ENCODE measurements around the gene RAPGEF3. TPM values are rescaled to one million over a fixed set of nuclear protein-coding genes. Genes with fewer than 3 reads are reported as not detected.
A peak's percentile ranks its signal among the peaks of the same experiment; 100 is the strongest.

RAPGEF3 gene
- total RNA-seq, 1 donor from 2014 or later: 0.62 TPM

DNA sequence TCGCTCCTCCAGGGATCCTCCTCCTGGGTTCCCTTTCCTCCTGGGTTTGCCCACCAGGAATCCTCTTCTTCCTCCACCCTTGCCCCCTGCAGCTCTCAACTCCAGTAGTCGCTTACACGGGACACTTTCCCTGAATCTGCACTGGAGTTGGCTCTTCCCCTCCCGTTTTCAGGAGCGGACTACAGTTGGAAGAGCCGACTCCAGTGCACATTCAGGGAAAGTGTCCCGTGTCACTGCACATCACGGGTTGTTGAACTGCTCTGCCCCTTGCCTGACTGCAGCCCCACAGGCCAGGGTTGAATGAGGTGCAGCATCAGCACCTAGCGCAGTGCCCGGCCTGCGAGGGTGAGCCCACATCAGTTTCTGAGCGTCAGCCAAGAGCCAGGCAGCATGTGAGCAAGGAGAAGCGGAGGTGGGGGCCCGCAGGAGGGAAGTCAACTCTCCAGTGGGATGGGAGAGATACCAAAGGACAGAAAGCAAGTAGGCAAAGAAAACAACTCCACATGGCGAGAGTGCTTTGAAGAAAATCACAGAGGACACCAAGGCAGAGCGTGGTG lies 13.1 kb downstream of the RAPGEF3 start:
- no peak for DNase-seq (ENCODE audit: low read depth)

DNA sequence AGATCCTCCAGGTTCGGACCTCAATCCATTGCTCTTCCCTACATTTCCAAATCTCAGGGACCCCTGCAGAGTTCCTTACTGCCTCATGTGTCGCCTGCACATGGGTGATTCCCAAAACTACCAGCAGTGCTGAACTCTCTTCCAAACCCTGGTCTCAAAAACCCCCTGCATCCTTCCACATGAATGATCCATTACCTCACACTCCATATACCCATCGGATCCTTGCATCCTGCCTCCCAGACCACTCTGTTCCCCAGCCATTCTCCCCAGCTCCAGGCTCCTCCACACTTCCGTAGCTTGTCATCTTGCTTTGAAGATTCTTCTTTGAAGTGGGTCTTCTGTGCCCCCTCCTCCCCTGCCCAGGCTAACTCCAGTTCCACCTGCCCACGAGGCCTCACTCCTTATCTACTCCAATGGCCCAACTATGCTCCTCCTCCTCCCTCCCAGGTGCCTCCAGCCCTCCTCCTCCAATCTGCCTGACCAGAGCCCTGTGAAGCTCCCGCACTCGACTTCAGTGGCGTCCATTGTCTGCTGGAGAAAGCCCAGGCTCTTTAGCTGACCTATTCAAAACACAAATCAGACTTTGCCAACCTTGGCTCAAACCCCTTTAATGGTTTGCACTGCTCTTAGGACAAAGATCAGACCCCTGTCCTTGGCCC lies 13.8 kb downstream of the RAPGEF3 start:
- DNase-seq (ENCODE audit: low read depth): no peak

DNA sequence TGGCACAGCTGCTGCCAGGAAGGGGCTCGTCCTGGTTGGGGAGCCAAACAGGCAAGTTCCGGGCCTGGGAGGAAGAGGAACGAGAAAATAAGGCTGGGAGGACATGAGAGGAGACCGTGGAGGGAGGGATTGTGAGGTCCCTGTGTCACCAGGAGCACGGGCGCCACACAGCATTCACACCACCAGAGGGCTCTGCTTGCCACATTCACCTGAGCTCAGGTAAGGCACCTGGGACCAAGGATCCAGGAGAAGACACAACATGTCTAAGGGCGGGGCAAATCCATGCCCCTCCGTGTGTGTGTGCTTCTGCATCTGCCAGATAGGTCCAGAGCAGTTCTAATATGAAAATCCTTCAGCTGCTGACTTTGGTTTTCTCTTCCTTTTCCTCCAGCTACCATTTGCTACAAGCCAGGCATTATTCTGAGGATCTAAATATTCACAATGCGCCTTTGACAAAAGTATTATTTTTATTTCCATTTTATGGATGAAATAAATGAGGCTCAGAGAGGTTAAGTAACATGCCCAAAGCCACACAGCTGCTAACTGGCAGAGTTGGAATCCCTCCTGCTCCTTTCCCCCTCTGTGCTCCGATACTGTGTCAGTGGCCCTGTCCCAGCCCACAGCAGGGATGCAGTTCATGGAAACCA lies 14.6 kb downstream of the RAPGEF3 start:
- DNase-seq (ENCODE audit: low read depth): no peak

DNA sequence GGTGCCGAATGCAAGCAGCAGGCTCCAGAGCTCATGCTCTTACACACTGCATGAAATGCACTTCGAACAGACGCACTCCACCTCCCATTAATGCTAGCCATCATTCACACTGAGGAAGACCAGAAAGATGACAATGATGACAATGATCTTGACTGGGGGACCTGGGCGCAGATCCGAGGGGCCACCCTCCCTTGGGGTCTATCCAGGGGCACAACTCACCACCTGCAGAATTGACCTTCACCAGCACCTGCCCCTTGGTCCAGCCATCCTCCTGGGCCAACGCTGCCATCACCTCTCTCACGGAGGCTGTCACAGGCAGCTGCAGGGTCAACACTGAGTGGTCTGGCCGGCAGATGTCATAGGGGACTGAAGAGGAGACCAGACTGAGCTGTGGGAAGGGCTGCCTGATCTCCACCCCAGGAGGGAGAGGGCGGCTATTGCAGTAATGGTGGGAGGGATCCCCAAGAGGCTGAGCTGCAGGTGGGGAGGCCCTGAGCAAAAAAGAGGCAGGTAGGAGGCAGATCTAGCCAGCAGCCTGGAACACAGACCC lies 15.3 kb downstream of the RAPGEF3 start:
- DNase-seq (ENCODE audit: low read depth): no peak

DNA sequence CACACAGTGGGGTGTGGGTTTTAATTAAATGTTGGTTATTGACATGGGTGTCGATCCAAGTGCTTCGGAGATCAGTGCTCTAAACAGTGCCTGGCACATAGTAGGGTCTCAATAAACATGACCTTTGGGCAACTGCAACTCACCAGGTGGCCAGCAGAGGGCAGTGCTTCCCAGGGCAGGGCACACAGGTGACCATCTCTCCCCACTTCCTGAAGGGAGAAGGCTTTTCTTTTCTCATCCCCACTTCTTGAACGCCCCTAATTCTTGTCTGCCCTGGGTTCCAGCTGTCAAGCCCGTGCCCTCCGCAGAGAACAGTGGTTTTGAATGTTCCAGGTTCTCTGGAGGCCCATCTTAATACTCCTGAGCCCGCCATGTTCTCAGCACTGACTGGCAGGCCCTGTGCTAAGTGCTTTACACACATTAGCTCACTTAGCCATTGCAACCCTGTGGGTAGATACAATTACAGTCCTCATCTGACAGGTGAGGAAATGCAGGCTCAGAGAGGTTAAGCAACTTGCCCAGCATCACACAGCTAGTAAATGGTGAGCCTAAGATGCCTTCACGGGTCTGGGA lies 16.3 kb downstream of the RAPGEF3 start:
- no peak for DNase-seq (ENCODE audit: low read depth)

DNA sequence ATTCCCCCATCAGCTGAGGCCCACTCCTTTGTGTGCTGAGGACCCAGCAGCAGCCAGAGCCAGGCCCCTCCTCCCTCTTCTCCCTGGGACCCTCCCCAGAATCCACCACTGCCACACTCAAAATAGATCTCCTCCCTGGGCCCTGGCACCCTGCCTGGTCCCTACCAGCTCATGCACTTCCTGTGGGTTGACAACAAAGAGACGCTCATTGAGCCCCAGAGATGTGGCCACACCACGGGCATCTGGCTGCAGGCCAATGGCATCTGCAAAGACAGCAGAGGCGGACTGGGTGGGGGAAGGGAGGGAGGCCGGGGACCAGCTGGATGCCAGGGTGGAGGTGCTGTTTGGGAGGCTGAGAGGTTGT lies 17.4 kb downstream of the RAPGEF3 start:
- DNase-seq (ENCODE audit: low read depth): peak; percentile 98

DNA sequence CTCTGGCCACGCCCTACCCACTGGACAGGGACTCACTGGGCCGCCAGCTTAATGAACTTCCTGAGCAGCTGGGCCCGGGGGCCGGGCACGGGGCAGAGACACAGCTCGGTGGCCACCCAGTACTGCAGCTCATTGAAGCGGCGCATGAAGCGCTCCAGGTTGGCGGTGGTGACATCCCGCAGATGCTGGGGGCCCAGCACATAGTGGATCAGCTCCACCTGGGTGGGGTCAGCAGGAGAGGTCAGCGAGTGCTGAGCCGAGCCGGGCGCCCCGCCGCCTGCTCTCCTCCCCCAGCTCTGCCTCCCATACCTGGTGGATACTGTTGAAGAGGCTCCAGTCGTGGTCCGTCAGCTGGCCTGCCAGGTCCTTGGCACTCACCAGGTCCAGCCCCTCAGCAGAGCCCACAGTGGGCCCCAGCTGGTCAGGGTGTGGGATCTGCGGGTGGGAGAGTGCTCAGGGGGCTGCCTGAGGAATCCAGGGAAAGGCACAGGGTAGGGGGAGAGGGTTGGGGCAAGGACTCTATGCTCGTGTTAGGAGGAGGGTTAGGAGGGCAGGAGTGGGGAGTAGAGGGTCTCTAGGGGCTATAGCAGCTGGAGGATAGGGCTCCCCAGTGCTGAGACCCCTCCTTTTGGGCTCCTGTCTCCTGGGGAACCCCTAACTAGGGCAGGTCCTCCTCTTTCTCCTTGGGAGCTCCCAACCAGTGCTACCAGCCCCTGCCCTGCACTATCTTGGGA lies 17.9 kb downstream of the RAPGEF3 start:
- no peak for DNase-seq (ENCODE audit: low read depth)

DNA sequence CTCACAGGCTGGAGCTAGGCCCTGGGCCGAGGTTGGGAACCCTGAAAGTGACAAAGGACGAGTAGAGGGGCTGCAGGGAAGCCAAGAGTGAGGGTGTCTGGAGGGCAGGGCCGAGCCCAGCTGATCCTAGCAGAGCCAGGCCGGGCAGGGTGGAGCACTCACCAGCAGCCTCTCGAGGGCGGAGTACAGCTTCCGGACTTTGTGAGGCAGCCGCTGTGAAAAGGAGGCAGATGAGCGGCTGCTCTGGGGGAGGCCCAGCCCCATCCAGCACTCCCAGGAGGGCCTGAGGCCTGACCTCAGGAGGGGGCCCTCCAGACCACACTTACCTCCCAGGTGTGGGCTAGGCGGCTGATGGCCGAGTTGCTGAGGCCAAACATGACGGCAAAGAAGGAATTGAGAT lies 18.7 kb downstream of the RAPGEF3 start:
- DNase-seq (ENCODE audit: low read depth): no peak

DNA sequence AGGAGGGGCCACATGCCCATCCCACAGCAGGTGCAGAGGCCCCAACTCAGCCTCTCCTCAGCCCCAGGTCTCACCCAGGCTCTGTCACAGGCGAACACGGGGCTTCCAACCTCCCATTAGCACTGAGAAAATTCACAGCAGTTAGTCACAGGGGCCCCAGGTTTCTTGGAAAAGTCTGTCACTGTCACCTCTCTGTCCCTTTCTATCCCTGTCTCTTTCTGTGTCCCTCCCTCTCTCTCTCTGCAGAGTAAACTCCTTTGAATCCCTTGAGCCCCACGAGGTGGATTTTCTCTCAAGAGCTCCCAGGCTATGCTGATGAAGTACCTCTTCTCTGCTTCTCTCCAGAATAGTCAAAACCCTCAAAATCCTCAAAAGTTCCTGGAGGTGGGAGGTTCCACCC lies 19.4 kb downstream of the RAPGEF3 start:
- DNase-seq (ENCODE audit: low read depth): no peak

DNA sequence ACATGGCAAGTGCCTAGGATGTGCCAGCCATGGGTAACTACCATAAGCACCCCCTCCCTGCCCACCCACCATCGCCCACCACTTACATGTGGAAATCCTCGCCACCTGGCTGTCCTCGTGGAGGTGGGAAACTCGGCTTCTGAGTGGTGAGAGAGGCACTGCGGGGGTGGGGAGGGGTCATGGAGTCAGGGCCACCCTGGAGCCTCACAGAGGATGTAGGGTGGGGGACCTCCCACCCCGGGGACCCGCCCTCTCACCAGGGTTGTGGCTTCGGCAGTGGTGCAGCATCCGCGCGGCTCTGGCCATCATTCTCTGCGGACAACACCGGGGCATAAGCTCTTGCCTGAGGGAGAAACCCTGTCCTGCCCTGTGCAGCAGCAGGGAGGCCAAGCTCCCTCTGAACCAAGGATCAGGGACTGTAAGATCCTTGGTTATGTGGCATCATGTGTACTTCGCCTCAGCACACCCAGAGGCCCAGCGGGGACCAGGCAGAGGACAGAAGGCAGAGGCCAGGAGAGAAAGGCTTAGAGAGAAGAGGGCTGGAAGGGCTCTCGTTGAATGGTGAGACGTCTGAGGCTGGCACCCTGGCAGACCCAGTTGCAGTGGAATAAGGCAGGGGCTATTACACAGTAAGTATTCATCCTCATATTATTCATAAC lies 20.6 kb downstream of the RAPGEF3 start:
- no peak for DNase-seq (ENCODE audit: low read depth)

DNA sequence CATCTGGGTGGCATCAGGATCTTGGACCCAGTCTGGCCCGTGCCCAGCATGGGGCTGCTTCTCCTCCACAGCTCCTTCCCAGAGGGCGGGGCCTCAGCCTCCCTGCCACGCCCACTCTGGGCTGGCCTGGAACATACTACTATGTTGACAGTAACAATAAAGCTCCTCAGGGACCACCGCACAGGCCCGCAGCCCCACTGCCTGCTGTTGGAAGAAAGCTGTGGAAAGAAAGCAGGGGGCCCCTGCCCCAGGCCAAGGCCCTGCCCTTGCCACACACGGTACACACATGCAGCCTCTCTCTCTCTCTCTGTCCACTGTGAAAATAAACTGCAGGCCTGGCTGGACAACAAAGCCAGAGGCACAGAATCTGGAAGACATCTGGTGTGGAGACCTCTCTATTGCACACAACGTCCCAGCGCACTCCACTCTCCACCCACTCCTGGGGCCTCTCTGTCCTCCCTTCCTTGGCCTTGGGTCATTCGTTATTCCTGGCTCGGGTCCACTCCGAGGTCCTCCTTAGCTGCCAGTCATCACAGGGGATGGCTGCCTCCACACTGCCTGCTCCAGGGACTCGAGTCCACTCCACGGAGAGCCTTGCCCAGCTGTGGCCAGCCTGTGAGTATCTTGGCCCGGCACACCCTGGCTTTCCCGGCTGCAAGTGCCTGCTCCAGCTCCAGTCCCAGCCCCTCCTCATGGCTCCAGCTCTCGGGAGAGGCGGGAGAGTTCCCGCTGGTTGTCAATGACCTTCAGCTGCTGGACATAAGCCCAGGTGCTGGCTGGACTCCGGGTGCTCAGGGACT lies 21.6 kb downstream of the RAPGEF3 start:
- peak; percentile 61 for DNase-seq (ENCODE audit: low read depth)

DNA sequence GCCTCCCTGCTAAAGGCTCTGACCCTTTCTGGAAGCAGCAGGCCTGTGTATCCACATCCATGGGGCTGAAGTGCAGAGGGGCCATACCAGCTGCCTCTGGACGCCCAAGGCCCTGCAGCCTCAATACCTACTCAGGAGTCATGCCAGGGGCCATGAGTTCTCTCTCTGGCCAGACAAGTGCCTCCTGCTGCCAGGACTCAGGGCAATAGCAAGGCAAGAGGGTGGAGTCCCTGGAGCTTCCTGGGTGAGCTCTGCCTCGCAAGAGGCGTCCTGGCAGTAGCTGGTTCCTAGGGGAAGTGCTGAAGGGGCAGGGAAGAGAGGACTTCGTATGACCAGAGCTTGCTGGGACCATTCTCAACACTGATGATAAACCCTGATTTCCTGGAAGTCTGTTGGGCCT lies 22.5 kb downstream of the RAPGEF3 start:
- no peak for DNase-seq (ENCODE audit: low read depth)

DNA sequence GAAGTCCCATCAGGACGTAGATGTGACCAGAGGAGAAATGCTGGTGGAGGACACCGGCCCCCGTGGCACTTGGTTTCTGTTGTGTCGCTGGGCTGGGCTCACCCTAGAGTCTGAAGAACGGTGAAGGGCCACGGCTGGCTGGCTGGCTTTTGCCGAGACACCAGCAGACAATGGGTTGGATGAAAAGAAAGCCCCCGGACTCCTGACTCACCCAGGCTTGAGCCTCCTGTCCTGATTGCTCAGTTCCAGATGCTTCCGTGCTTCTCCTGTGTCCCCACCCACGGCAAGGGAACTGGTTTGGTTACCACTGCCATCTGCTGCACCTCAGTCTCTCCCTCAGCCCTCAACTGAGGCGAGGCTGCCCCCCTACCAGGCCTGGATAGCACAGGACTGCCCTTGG lies 23.0 kb downstream of the RAPGEF3 start:
- DNase-seq (ENCODE audit: low read depth): no peak

DNA sequence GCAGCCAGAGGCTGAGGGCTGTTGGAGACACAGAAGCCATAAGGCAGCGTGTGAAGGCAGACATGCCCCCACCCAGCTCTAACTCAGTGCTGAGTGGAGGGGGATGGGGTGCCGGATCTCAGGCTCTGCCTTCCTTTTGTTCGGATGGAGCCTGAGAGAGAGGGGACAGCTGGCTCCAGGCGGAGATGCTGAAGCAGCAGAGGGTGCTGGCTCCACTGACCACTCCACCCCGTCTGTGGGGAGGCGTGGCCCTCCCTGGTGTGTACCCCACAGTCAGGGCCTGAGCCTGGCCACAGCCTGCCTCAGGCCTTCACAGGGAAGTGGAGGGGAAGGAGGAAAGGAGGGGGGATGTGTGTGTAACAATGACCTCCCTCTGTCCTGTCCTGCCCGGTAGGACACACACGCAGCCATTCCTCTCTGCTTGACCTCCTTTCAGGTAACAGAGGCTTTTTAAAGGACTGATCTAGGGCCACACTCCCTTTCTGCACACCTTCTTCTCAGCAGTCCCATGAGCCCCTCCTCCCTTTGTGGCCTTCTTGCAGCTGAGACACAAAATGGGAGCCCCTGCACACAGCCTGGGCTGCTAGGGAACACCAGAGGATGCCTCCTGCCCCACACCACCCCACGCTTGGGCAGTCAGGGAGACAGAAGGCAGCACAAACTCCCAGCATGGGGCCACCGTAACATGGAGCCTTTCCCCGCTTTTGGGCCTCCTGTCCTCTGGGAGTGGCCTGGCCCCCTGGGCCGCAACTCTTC lies 23.8 kb downstream of the RAPGEF3 start:
- peak; percentile 49 for DNase-seq (ENCODE audit: low read depth)

DNA sequence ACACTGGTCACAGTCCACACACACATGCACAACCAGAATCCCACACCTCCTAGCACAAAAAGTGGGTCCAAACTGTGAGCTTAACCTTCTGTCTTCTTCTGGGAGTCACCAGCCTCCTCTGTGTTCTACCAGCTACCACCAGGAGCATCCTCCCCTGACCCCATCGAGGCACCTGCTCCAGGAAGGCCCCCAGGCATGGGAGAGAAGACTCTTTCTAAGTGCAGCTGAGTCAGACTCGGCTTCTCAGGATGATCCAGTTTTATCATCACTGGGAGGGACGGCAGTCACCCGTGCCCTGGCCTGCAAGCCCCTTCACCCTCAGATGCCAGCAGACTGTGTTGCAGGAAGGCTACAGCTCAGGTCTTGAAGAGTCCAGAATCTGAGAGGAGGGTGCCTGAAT lies 25.5 kb downstream of the RAPGEF3 start:
- DNase-seq (ENCODE audit: low read depth): no peak

DNA sequence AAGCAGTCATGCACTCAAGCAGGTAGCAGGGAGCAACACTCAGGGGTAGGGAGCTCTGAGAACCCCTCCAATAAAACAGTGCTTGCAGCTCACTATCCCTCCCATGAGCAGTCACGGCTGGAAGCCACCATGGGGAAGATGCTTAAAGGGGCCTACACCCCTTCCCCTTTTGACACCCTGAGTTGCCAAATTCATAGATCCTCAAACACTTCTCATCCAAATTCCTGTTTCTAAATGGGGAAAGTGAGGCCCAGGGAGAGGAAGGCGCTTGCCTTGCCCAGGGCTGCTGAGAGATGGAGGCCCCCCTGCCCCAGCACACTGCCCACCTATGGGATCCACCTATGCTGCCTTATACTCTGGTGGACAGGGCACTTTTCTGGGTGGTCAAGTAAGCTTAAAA lies 26.2 kb downstream of the RAPGEF3 start:
- DNase-seq (ENCODE audit: low read depth): no peak

DNA sequence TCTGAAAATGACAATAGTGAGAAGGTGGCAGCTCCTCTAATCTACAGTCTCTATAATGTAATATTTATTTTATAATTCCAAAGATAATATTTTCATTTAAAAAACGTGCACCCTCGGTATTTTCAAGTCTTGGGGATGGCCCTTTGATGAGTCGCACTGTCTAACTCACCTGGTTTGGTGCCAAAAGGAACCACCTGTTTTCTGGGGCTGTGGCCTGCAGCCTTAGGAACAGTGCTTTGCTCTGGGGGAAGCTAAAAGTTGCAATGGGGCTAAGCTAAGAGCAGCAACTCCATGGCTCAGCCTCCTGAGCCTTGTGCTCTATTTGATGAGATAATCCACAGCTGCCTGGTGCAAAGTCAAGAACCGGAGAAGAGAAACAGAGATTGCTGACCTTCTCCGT lies 27.0 kb downstream of the RAPGEF3 start:
- DNase-seq (ENCODE audit: low read depth): peak; percentile 64

DNA sequence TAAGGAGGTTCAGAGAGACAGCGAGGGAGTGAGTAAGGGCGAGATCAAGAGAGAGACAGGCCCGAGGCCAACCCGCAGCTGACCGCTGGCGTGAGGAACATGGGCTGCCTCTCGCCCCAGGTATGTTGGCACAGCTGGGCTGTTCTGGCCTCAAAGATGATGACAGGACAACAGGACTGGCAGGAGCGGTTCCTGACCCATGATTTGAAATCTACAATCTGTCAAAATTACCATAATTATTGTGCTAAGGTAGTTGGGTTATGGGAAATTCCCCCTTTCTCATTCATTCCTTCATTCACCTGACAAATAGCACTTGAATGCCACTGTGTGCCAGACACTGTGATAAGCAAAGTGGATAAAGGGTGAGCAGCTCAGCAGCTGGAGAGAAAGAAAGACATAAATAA lies 28.3 kb downstream of the RAPGEF3 start:
- DNase-seq (ENCODE audit: low read depth): peak; percentile 80

DNA sequence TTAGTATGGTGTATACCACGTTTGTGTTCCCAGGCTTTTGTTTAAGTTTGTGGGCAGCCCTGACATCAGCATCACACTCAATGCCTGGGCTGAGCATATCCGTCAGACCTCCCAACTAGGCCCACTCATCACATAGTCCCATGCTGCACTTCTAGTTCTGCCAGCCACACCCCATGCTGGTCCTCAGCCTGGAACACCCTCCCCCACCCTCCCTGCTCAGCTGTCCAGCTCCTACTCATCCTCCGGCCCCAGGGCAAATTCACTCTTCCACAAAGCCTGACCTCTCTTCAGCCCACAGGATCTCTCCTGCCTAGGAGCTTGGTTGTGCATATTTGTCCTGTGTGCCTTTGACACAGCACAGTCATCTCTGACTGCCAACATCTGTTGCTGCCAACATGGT lies 29.4 kb downstream of the RAPGEF3 start:
- peak; percentile 91 for DNase-seq (ENCODE audit: low read depth)

DNA sequence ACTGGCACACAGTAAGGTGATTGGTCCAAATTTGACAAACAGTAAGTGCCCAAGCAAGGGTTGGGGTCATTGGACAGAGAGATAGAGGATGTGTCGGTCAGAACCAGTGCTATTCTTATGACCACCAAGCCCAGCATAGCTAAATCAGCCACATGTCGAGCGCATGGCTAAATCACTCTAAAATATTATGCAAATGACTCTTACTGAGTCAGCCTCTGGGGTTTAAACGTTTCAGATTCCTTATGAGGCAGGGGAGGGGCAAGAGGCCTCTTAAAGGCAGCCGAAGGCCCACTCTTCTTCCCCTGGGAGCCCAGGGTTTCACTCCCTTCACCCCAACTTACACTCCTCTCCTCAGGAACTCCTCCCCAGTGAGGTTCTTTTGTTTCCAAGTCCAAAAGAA lies 32.8 kb downstream of the RAPGEF3 start:
- DNase-seq (ENCODE audit: low read depth): peak; percentile 83

Data from myocyte (in vitro differentiated cells).